GM19372 (cell line): ENCODE data around the gene SLC6A4.
"Not testable (repeated sequence)": the region's sequence is repeated elsewhere in the genome, so short reads cannot be mapped to it uniquely, and the experiment has no call there.

Experiments
- ATAC-seq: cut with Tn5 transposase; IDR thresholded peaks from one replicate; pipeline ENCODE4 v1.9.1; 2021; ENCODE audit warnings: mild to moderate bottlenecking, low read depth, moderate library complexity; ENCODE audit not compliant: unreplicated experiment

SLC6A4 gene

GRCh38 chr17:30221346-30221745 is 14.2 kb downstream of the SLC6A4 start:
- no peak for ATAC-seq

- no peak for ATAC-seq
Observed at GRCh38 chr17:30220414-30220813, 15.1 kb downstream of the SLC6A4 start.

GRCh38 chr17:30219833-30220232 is 15.7 kb downstream of the SLC6A4 start:
- no peak for ATAC-seq

GRCh38 chr17:30219315-30219714 is 16.2 kb downstream of the SLC6A4 start:
- no peak for ATAC-seq

GRCh38 chr17:30218799-30219198 is 16.7 kb downstream of the SLC6A4 start:
- no peak for ATAC-seq

GRCh38 chr17:30217746-30218245 is 17.7 kb downstream of the SLC6A4 start:
- no peak for ATAC-seq

GRCh38 chr17:30217054-30217453 is 18.4 kb downstream of the SLC6A4 start:
- no peak for ATAC-seq

GRCh38 chr17:30212750-30213149 is 22.7 kb downstream of the SLC6A4 start:
- peak; percentile 61 for ATAC-seq

- no peak for ATAC-seq
Observed at GRCh38 chr17:30211371-30211770, 24.1 kb downstream of the SLC6A4 start.

GRCh38 chr17:30210901-30211300 is 24.6 kb downstream of the SLC6A4 start:
- ATAC-seq = no peak

- no peak for ATAC-seq
Observed at GRCh38 chr17:30210366-30210765, 25.1 kb downstream of the SLC6A4 start.

GRCh38 chr17:30209930-30210329 is 25.6 kb downstream of the SLC6A4 start:
- no peak for ATAC-seq

- no peak for ATAC-seq
Observed at GRCh38 chr17:30208214-30208613, 27.3 kb downstream of the SLC6A4 start.

- no peak for ATAC-seq
Observed at GRCh38 chr17:30207655-30208054, 27.8 kb downstream of the SLC6A4 start.

- ATAC-seq = no peak
Observed at GRCh38 chr17:30203471-30203981, 32.0 kb downstream of the SLC6A4 start.

GRCh38 chr17:30200656-30201055 is 34.8 kb downstream of the SLC6A4 start:
- not testable (repeated sequence) for ATAC-seq

- ATAC-seq = no peak
Observed at GRCh38 chr17:30200106-30200505, 35.4 kb downstream of the SLC6A4 start.

- ATAC-seq = no peak
Observed at GRCh38 chr17:30199600-30199999, 35.9 kb downstream of the SLC6A4 start.

GRCh38 chr17:30197416-30197815 is 38.1 kb downstream of the SLC6A4 start:
- ATAC-seq = no peak

- no peak for ATAC-seq
Observed at GRCh38 chr17:30196504-30196903, 39.0 kb downstream of the SLC6A4 start.

- no peak for ATAC-seq
Observed at GRCh38 chr17:30191072-30191471, 44.4 kb downstream of the SLC6A4 start.

- no peak for ATAC-seq
Observed at GRCh38 chr17:30188211-30188939, 47.1 kb downstream of the SLC6A4 start.
